ENCODE measurements around the gene TSC22D3. TPM values are rescaled to one million over a fixed set of nuclear protein-coding genes. Genes with fewer than 3 reads are reported as not detected.
A peak's percentile ranks its signal among the peaks of the same experiment; 100 is the strongest.
"Not testable (repeated sequence)": the region's sequence is repeated elsewhere in the genome, so short reads cannot be mapped to it uniquely, and the experiment has no call there.

Gene TSC22D3
- total RNA-seq, result 30.3 TPM

GRCh38 chrX:107775734-107776511, at the start of gene TSC22D3:
Gene TSC22D3, minus strand, starts transcription at chrX:107775787. Its CDS starts 368 bp downstream, at chrX:107775419.
- peak within 1 kb of the TSS; percentile 72 for H3K27ac ChIP-seq (ENCODE audit: low read depth, low read length)
- peaks cover 11 to 23% (median 13%) of the 10 kb centered on the region in 3 donors for H3K4me1 ChIP-seq (ENCODE audit: control insufficient read depth in 3 of 3, insufficient read depth in 3 of 3, low read length in 3 of 3)
- H3K27me3 ChIP-seq (ENCODE audit: control insufficient read depth in 3 of 3, insufficient read depth in 3 of 3, low read length in 3 of 3), result peaks cover 0 to 10% (median 0%) of the 10 kb centered on the region in 3 donors
- H3K4me3 ChIP-seq (ENCODE audit: low read length in 3 of 3), result peak within 1 kb of the TSS; percentile 74 to 80 (median 75)
- no peaks in the 10 kb centered on the region for H3K9me3 ChIP-seq (ENCODE audit: control insufficient read depth in 3 of 3, low read length in 3 of 3)
- peaks cover 0 to 2% (median 0%) of the 10 kb centered on the region in 3 donors for H3K36me3 ChIP-seq (ENCODE audit: control insufficient read depth in 3 of 3, insufficient read depth in 3 of 3, low read length in 3 of 3)
- H3K9ac ChIP-seq (ENCODE audit: low read depth in 1 of 3, low read length in 3 of 3), result peak within 1 kb of the TSS; percentile 77 to 86 (median 79)

DNA sequence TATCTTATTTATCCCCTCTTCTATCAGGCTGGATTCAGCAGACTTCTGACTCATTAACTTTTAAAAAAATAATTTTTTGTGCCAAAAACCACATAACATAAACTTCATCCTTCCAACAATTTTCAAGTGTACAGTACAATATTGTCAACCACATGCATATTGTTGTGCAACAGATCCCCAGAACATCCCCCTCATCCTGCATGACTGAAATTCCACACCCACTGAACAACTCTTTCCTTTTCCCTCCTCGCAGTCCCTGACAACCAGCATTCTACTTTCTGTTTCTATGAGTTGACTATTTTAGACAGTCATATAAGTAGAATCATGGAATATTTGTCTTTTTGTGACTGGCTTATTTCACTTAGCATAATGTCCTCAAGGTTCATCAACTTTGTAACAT, 47.9 kb upstream of the TSC22D3 start:
- H3K4me3 ChIP-seq (ENCODE audit: low read length in 3 of 3), result no peak overlapping the region

DNA sequence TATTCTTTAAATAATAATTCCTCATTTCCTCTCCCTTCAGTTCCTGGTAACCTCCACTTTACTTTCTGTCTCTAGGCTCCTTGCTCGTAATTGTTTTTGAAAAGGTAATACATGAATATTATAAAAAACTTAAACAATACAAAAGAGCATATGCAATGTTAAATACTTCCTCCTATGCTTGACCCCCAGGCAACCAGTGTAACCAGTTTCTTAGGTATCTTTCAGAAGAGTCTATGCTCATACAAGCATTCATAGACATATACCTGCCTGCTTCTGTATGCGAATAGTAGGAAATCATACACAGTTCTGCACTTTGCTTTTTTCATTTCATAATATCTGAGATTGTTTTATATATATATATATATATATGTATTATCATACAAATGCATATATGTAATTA, 47.5 kb upstream of the TSC22D3 start:
- peaks cover 4 to 7% (median 5%) of the 10 kb centered on the region in 3 donors for H3K4me1 ChIP-seq (ENCODE audit: control insufficient read depth in 3 of 3, insufficient read depth in 3 of 3, low read length in 3 of 3)
- no peak overlapping the region for H3K4me3 ChIP-seq (ENCODE audit: low read length in 3 of 3)
- H3K27ac ChIP-seq (ENCODE audit: low read depth, low read length), result no peak overlapping the region
- no peaks in the 10 kb centered on the region for H3K36me3 ChIP-seq (ENCODE audit: control insufficient read depth in 3 of 3, insufficient read depth in 3 of 3, low read length in 3 of 3)
- no peak overlapping the region for H3K9ac ChIP-seq (ENCODE audit: low read depth in 1 of 3, low read length in 3 of 3)
- no peaks in the 10 kb centered on the region for H3K27me3 ChIP-seq (ENCODE audit: control insufficient read depth in 3 of 3, insufficient read depth in 3 of 3, low read length in 3 of 3)
- H3K9me3 ChIP-seq (ENCODE audit: control insufficient read depth in 3 of 3, low read length in 3 of 3), result peaks cover 0 to 2% (median 0%) of the 10 kb centered on the region in 3 donors

More for the DNA sequence above, 47.9 kb upstream of the TSC22D3 start:
- H3K27ac ChIP-seq (ENCODE audit: low read depth, low read length), result no peak overlapping the region
- H3K36me3 ChIP-seq (ENCODE audit: control insufficient read depth in 3 of 3, insufficient read depth in 3 of 3, low read length in 3 of 3), result no peaks in the 10 kb centered on the region
- H3K4me1 ChIP-seq (ENCODE audit: control insufficient read depth in 3 of 3, insufficient read depth in 3 of 3, low read length in 3 of 3), result peaks cover 4 to 7% (median 6%) of the 10 kb centered on the region in 3 donors
- H3K9ac ChIP-seq (ENCODE audit: low read depth in 1 of 3, low read length in 3 of 3), result no peak overlapping the region
- H3K9me3 ChIP-seq (ENCODE audit: control insufficient read depth in 3 of 3, low read length in 3 of 3), result peaks cover 0 to 2% (median 0%) of the 10 kb centered on the region in 3 donors
- no peaks in the 10 kb centered on the region for H3K27me3 ChIP-seq (ENCODE audit: control insufficient read depth in 3 of 3, insufficient read depth in 3 of 3, low read length in 3 of 3)

DNA sequence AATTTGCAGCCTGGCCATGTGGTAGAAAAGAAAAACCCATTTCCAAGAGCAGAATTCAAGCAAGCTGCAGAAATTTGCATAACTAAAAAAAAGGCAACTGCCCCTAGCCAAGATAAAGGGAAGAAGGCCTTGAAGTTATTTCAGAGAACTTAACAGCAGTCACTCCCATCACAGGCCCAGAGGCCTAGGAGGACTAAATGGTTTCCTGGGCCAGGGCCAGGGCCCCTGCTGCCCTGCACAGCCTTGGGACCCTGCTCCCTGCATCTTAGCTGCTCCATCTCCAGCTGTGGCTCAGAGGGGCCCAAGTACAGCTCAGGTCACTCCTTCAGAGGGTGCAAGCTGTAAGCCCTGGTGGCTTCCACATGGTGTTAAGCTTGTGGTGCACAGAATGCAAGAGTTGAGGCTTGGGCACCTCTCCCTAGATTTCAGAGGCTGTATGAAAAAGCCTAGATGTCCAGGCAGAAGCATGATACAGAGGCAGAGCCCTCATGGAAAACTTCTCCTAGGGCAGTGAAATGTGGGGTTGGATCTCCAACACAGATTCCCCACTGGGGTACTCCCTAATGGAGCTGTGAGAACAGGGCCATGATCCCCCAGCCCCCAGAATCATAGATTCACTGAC, 43.4 kb upstream of the TSC22D3 start:
- H3K4me3 ChIP-seq (ENCODE audit: low read length in 3 of 3), result no peak overlapping the region
- no peak overlapping the region for H3K27ac ChIP-seq (ENCODE audit: low read depth, low read length)
- H3K9ac ChIP-seq (ENCODE audit: low read depth in 1 of 3, low read length in 3 of 3), result no peak overlapping the region
- H3K4me1 ChIP-seq (ENCODE audit: control insufficient read depth in 3 of 3, insufficient read depth in 3 of 3, low read length in 3 of 3), result no peaks in the 10 kb centered on the region
- no peaks in the 10 kb centered on the region for H3K36me3 ChIP-seq (ENCODE audit: control insufficient read depth in 3 of 3, insufficient read depth in 3 of 3, low read length in 3 of 3)
- no peaks in the 10 kb centered on the region for H3K27me3 ChIP-seq (ENCODE audit: control insufficient read depth in 3 of 3, insufficient read depth in 3 of 3, low read length in 3 of 3)
- H3K9me3 ChIP-seq (ENCODE audit: control insufficient read depth in 3 of 3, low read length in 3 of 3), result peaks cover 0 to 2% (median 0%) of the 10 kb centered on the region in 3 donors

DNA sequence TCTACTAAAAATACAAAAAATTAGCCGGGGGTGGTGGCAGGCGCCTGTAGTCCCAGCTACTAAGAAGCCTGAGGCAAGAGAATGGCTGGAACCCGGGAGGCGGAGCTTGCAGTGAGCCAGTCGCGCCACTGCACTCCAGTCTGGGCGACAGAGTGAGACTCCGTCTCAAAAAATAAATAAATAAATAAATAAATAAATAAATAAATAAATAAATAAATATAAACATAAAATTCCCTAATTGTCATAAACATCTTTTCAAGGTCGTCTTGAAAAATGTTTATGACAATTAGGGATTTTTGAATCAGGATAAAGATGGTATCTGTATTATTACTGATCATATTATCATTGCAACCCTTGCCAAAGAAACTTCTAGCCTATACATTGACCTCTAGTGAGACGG, 34.5 kb upstream of the TSC22D3 start:
- H3K27ac ChIP-seq (ENCODE audit: low read depth, low read length); H3K27me3 ChIP-seq (ENCODE audit: control insufficient read depth in 3 of 3, insufficient read depth in 3 of 3, low read length in 3 of 3); H3K36me3 ChIP-seq (ENCODE audit: control insufficient read depth in 3 of 3, insufficient read depth in 3 of 3, low read length in 3 of 3); H3K9ac ChIP-seq (ENCODE audit: low read depth in 1 of 3, low read length in 3 of 3); H3K4me1 ChIP-seq (ENCODE audit: control insufficient read depth in 3 of 3, insufficient read depth in 3 of 3, low read length in 3 of 3); H3K4me3 ChIP-seq (ENCODE audit: low read length in 3 of 3); H3K9me3 ChIP-seq (ENCODE audit: control insufficient read depth in 3 of 3, low read length in 3 of 3): not testable (repeated sequence)

GRCh38 chrX:107805179-107805578, 29.6 kb upstream of the TSC22D3 start:
- no peak overlapping the region for H3K4me3 ChIP-seq (ENCODE audit: low read length in 3 of 3)
- no peaks in the 10 kb centered on the region for H3K4me1 ChIP-seq (ENCODE audit: control insufficient read depth in 3 of 3, insufficient read depth in 3 of 3, low read length in 3 of 3)
- no peaks in the 10 kb centered on the region for H3K36me3 ChIP-seq (ENCODE audit: control insufficient read depth in 3 of 3, insufficient read depth in 3 of 3, low read length in 3 of 3)
- H3K27ac ChIP-seq (ENCODE audit: low read depth, low read length), result no peak overlapping the region
- no peaks in the 10 kb centered on the region for H3K27me3 ChIP-seq (ENCODE audit: control insufficient read depth in 3 of 3, insufficient read depth in 3 of 3, low read length in 3 of 3)
- no peaks in the 10 kb centered on the region for H3K9me3 ChIP-seq (ENCODE audit: control insufficient read depth in 3 of 3, low read length in 3 of 3)
- no peak overlapping the region for H3K9ac ChIP-seq (ENCODE audit: low read depth in 1 of 3, low read length in 3 of 3)

- Histone ChIP-seq H3K9ac (ENCODE audit: low read depth in 1 of 3, low read length in 3 of 3) (no peak overlapping the region), H3K27ac (ENCODE audit: low read depth, low read length) (no peak overlapping the region), H3K9me3 (ENCODE audit: control insufficient read depth in 3 of 3, low read length in 3 of 3) (no peaks in the 10 kb centered on the region), H3K36me3 (ENCODE audit: control insufficient read depth in 3 of 3, insufficient read depth in 3 of 3, low read length in 3 of 3) (no peaks in the 10 kb centered on the region), H3K4me3 (ENCODE audit: low read length in 3 of 3) (no peak overlapping the region), H3K4me1 (ENCODE audit: control insufficient read depth in 3 of 3, insufficient read depth in 3 of 3, low read length in 3 of 3) (no peaks in the 10 kb centered on the region), H3K27me3 (ENCODE audit: control insufficient read depth in 3 of 3, insufficient read depth in 3 of 3, low read length in 3 of 3) (no peaks in the 10 kb centered on the region)
Measured at GRCh38 chrX:107804427-107804826, 28.8 kb upstream of the TSC22D3 start.

DNA sequence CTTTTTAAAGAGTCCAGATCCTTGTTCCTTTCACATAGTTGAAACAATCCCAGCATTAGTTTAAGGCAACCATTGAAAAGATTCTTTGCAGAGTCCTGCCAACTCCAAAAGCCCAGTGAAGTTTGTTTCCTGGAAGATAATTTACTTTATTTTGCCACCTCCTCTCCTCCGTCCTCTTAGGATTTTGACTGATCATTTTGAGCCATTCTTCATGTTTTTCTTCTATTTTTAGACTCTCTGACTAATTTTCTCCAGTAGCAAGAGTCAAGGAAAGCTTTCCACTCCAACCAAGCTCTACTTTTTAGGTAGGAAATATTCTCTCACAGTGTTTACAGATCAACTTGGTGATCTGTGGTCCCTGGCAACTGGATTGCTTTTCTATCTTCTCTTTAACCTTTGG, 12.2 kb upstream of the TSC22D3 start:
- Histone ChIP-seq H3K36me3 (ENCODE audit: control insufficient read depth in 3 of 3, insufficient read depth in 3 of 3, low read length in 3 of 3) (no peaks in the 10 kb centered on the region), H3K27ac (ENCODE audit: low read depth, low read length) (no peak overlapping the region), H3K27me3 (ENCODE audit: control insufficient read depth in 3 of 3, insufficient read depth in 3 of 3, low read length in 3 of 3) (no peaks in the 10 kb centered on the region)

DNA sequence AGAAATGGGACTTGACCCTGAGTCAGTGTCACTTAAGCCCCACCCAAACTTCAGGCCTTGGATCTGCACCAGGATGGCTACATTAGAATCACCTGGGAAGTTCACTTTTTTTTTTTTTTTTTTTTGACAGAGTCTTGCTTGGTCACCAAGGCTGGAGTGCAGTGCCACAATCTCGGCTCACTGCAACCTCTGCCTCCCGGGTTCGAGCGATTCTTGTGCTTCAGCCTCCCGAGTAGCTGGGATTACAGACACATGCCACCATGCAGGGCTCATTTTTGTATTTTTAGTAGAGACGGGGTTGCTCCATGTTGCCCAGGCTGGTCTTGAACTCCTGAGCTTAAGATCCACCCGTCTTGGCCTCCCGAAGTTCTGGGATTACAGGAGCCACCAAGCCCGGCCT, 4.9 kb upstream of the TSC22D3 start:
- H3K27ac ChIP-seq (ENCODE audit: low read depth, low read length), result no peak overlapping the region
- H3K27me3 ChIP-seq (ENCODE audit: control insufficient read depth in 3 of 3, insufficient read depth in 3 of 3, low read length in 3 of 3), result peaks cover 0 to 3% (median 0%) of the 10 kb centered on the region in 3 donors
- H3K4me1 ChIP-seq (ENCODE audit: control insufficient read depth in 3 of 3, insufficient read depth in 3 of 3, low read length in 3 of 3), result peaks cover 3 to 11% (median 4%) of the 10 kb centered on the region in 3 donors
- H3K36me3 ChIP-seq (ENCODE audit: control insufficient read depth in 3 of 3, insufficient read depth in 3 of 3, low read length in 3 of 3), result no peaks in the 10 kb centered on the region
- no peaks in the 10 kb centered on the region for H3K9me3 ChIP-seq (ENCODE audit: control insufficient read depth in 3 of 3, low read length in 3 of 3)
- no peak overlapping the region for H3K4me3 ChIP-seq (ENCODE audit: low read length in 3 of 3)
- no peak overlapping the region for H3K9ac ChIP-seq (ENCODE audit: low read depth in 1 of 3, low read length in 3 of 3)

More for the DNA sequence above, 12.2 kb upstream of the TSC22D3 start:
- H3K4me1 ChIP-seq (ENCODE audit: control insufficient read depth in 3 of 3, insufficient read depth in 3 of 3, low read length in 3 of 3), result peaks cover 0 to 4% (median 0%) of the 10 kb centered on the region in 3 donors
- no peak overlapping the region for H3K9ac ChIP-seq (ENCODE audit: low read depth in 1 of 3, low read length in 3 of 3)
- H3K9me3 ChIP-seq (ENCODE audit: control insufficient read depth in 3 of 3, low read length in 3 of 3), result no peaks in the 10 kb centered on the region
- no peak overlapping the region for H3K4me3 ChIP-seq (ENCODE audit: low read length in 3 of 3)

GRCh38 chrX:107777536-107777832, 1.9 kb upstream of the TSC22D3 start, which contains the start of gene NCBP2L:
Gene NCBP2L, plus strand, starts transcription at chrX:107777733. Its CDS starts 16,488 bp downstream, at chrX:107794221.
- Histone ChIP-seq H3K4me3 (ENCODE audit: low read length in 3 of 3) (peak within 1 kb of the TSS; percentile 74 to 80 (median 75)), H3K27ac (ENCODE audit: low read depth, low read length) (peak within 1 kb of the TSS; percentile 72), H3K9ac (ENCODE audit: low read depth in 1 of 3, low read length in 3 of 3) (peak within 1 kb of the TSS in 1 of 3 donors; percentile 86), H3K9me3 (ENCODE audit: control insufficient read depth in 3 of 3, low read length in 3 of 3) (no peaks in the 10 kb centered on the region), H3K27me3 (ENCODE audit: control insufficient read depth in 3 of 3, insufficient read depth in 3 of 3, low read length in 3 of 3) (peaks cover 0 to 10% (median 0%) of the 10 kb centered on the region in 3 donors), H3K36me3 (ENCODE audit: control insufficient read depth in 3 of 3, insufficient read depth in 3 of 3, low read length in 3 of 3) (no peaks in the 10 kb centered on the region), H3K4me1 (ENCODE audit: control insufficient read depth in 3 of 3, insufficient read depth in 3 of 3, low read length in 3 of 3) (peaks cover 11 to 23% (median 13%) of the 10 kb centered on the region in 3 donors)

Data from skeletal muscle tissue (tissue), 4 donors.